Endothelial cell of umbilical vein (primary cell): ENCODE data around the gene SCRN3. TPM values are rescaled to one million over a fixed set of nuclear protein-coding genes. Genes with fewer than 3 reads are reported as not detected.

Experiments
- BruUV-seq: library from RNA; stranded (reverse); fragments of 400-500 nt; replicated peaks from 2 replicates; lab custom pipeline; 2021; lab: Mats Ljungman, UMichigan
- CTCF ChIA-PET: fragments of 300-600, 350-600 bp; sonication (Branson Sonifier 250); formaldehyde crosslinking; loops from one replicate; lab custom pipeline; 2021; ENCODE audit warnings: antibody characterized with exemption, inconsistent platforms; lab: Charles Lee
- POLR2A ChIA-PET: fragments of 300-600, 350-600 bp; sonication (Branson Sonifier 250); formaldehyde crosslinking; loops from one replicate; lab custom pipeline; 2021; ENCODE audit warnings: antibody characterized with exemption, inconsistent platforms; lab: Charles Lee
- DNase-seq: peaks from one replicate; pipeline ENCODE4 v3.0.0-alpha.2; 2011; ENCODE audit warnings: low read depth, low spot score
- FAIRE-seq: peaks from 2 replicates; lab custom pipeline; 2011; peaks lifted over from hg19 to GRCh38; lab: Jason Lieb, UNC
- H2AFZ ChIP-seq: 2 replicates; pipeline ENCODE4 v1.6.0; 2012; ENCODE audit warnings: low read depth, low read length, control low read depth, inconsistent platforms
- H3K27ac ChIP-seq: 2 replicates; pipeline ENCODE4 v1.5.1; 2011; ENCODE audit warnings: low read depth, mild to moderate bottlenecking, control low read depth, low read length, moderate library complexity; ENCODE audit not compliant: insufficient read depth
- H3K27me3 ChIP-seq, 2 experiments: 2 replicates each; pipeline versions ENCODE4 v1.6.0 to v1.6.1; 2011; ENCODE audit warnings: low read length in 2 of 2, mixed read lengths in 1 of 2; ENCODE audit not compliant: control insufficient read depth in 2 of 2, insufficient read depth in 2 of 2
- H3K36me3 ChIP-seq, 2 experiments: 2 replicates in 1 of 2; 3 replicates in 1 of 2; pipeline ENCODE4 v1.5.1; 2011; ENCODE audit warnings: low read length in 2 of 2, mild to moderate bottlenecking in 1 of 2, moderate library complexity in 1 of 2; ENCODE audit not compliant: control insufficient read depth in 2 of 2, insufficient read depth in 2 of 2; ENCODE audit errors: extremely low read depth in 1 of 2
- H3K4me1 ChIP-seq: 3 replicates; pipeline ENCODE4 v1.5.1; 2011; ENCODE audit warnings: mild to moderate bottlenecking, low read length; ENCODE audit not compliant: control insufficient read depth, insufficient read depth; ENCODE audit errors: extremely low read depth
- H3K4me2 ChIP-seq: 2 replicates; pipeline ENCODE4 v1.6.1; 2011; ENCODE audit warnings: low read length, control low read depth, mixed read lengths; ENCODE audit not compliant: insufficient read depth
- H3K4me3 ChIP-seq, 3 experiments: fragments of 200-600 bp in 1 of 3; sonication (generic), shearing (Covaris generic) in 1 of 3; replicated peaks in 1 of 3; 2 replicates each; pipeline ENCODE4 v1.5.1; 2011 to 2016; ENCODE audit warnings: control low read depth in 3 of 3, low read length in 3 of 3, mild to moderate bottlenecking in 2 of 3, inconsistent platforms in 1 of 3, low read depth in 1 of 3, moderate library complexity in 1 of 3; ENCODE audit not compliant: insufficient read depth in 1 of 3
- H3K79me2 ChIP-seq: 2 replicates; pipeline ENCODE4 v1.6.0; 2012; ENCODE audit warnings: low read length, inconsistent platforms; ENCODE audit not compliant: control insufficient read depth, insufficient read depth
- H3K9ac ChIP-seq: replicated peaks from 2 replicates; pipeline ENCODE3; 2011; ENCODE audit warnings: low read length, control low read depth; ENCODE audit not compliant: insufficient read depth; ENCODE audit errors: extremely low read depth
- H3K9me1 ChIP-seq: replicated peaks from 3 replicates; pipeline ENCODE4 v1.6.0; 2011; ENCODE audit warnings: mild to moderate bottlenecking, low read length; ENCODE audit not compliant: control insufficient read depth, insufficient read depth; ENCODE audit errors: extremely low read depth
- H3K9me3 ChIP-seq: replicated peaks from 2 replicates; pipeline ENCODE4 v1.5.1; 2012; ENCODE audit warnings: low read length, inconsistent platforms; ENCODE audit not compliant: control insufficient read depth, insufficient read depth
- H4K20me1 ChIP-seq: replicated peaks from 2 replicates; pipeline ENCODE3; 2011; ENCODE audit warnings: mild to moderate bottlenecking, low read length; ENCODE audit not compliant: control insufficient read depth, insufficient read depth; ENCODE audit errors: extremely low read depth
- EZH2 ChIP-seq: IDR thresholded peaks from 2 replicates; pipeline ENCODE4 v1.6.1; 2012; ENCODE audit warnings: borderline replicate concordance, low read depth, mild to moderate bottlenecking, moderate library complexity, low read length, inconsistent platforms; ENCODE audit not compliant: severe bottlenecking
- FOS ChIP-seq: IDR thresholded peaks from 2 replicates; pipeline ENCODE4 v1.6.1; 2011; ENCODE audit warnings: mild to moderate bottlenecking, low read length, moderate library complexity, borderline replicate concordance; ENCODE audit not compliant: insufficient read depth
- GATA2 ChIP-seq: IDR thresholded peaks from 2 replicates; pipeline ENCODE4 v1.7.0; 2011; ENCODE audit warnings: low read depth, mild to moderate bottlenecking, moderate library complexity, mixed read lengths, low read length; ENCODE audit not compliant: insufficient read length, insufficient read depth
- JUN ChIP-seq: IDR thresholded peaks from 2 replicates; pipeline ENCODE4 v1.6.1; 2011; ENCODE audit warnings: borderline replicate concordance, low read depth; ENCODE audit not compliant: insufficient read length, insufficient read depth
- MAX ChIP-seq: IDR thresholded peaks from 2 replicates; pipeline ENCODE4 v1.6.1; 2011; ENCODE audit not compliant: insufficient read depth, insufficient read length
- MYC ChIP-seq: IDR thresholded peaks from one replicate; pipeline ENCODE4 v1.6.1; 2011; ENCODE audit warnings: mild to moderate bottlenecking, low read depth, low read length
- POLR2AphosphoS5 ChIP-seq: IDR thresholded peaks from 2 replicates; pipeline ENCODE4 v1.6.1; 2012; ENCODE audit warnings: low read depth, mild to moderate bottlenecking, control low read depth, low read length, moderate library complexity; ENCODE audit not compliant: insufficient read depth
- dilution Hi-C: fragments of 300-500 bp; cut with MboI; formaldehyde crosslinking; loops from one replicate; pipeline ENCODE4 v1.15.0; 2019; ENCODE audit warnings: low sequenced_read_pairs; ENCODE audit not compliant: extremely low pct_ligation_motif_present
- intact Hi-C: fragments of 100-400 bp; cut with micrococcal nuclease; formaldehyde crosslinking; loops from one replicate; pipeline ENCODE4 v1.10.0; 2022
- polyA plus RNA-seq, 4 experiments: library from polyadenylated mRNA; depleted of rRNA in 3 of 4; stranded (reverse) in 3 of 4; unstranded in 1 of 4; fragments of >200 nt; gene quantifications; 2 replicates each; pipeline versions ENCODE4 v1.2.1 to v1.2.3, GENCODE V29; 2011 to 2012; ENCODE audit warnings: missing spikeins in 1 of 4
- total RNA-seq: library from RNA; stranded (reverse); gene quantifications from 2 replicates; pipeline ENCODE4 v1.2.3, GENCODE V29; 2021

Gene SCRN3
- total and polyA plus RNA-seq, 2 donors (not counting 3 experiments of a cell fraction or from before 2014, with no cell fraction given), result 10.7 to 24.0 TPM

GRCh38 chr2:174350593-174351181, 44.8 kb upstream of the SCRN3 start:
- peaks cover 0 to 3% of the 10 kb centered on the region in 2 experiments for H3K36me3 ChIP-seq
- intact Hi-C loops (no loop called here), dilution Hi-C loops (no loop called here)
- H3K27ac ChIP-seq, result no peak overlapping the region
- POLR2A ChIA-PET, result interaction anchor here (0.5 kb wide), 1 partner anchor 973 kb away, joined by 3 read pairs; no protein-coding TSS in a partner anchor
- H3K9me3 ChIP-seq, result no peaks in the 10 kb centered on the region
- H3K27me3 ChIP-seq, result no peaks in the 10 kb centered on the region
- no peak overlapping the region for H3K9ac ChIP-seq
- no peak for FAIRE-seq
- no peaks in the 10 kb centered on the region for H3K79me2 ChIP-seq
- H3K4me3 ChIP-seq, result no peak overlapping the region
- H4K20me1 ChIP-seq, result no peaks in the 10 kb centered on the region
- no peak overlapping the region for H3K4me2 ChIP-seq
- CTCF ChIA-PET, result interaction anchor here (0.8 to 1.9 kb wide), 18 partner anchors 8 to 1323 kb away, joined by 3 to 10 read pairs (median 4); partner anchors contain the start of gene SCRN3
- H3K9me1 ChIP-seq, result no peaks in the 10 kb centered on the region
- DNase-seq, result no peak
- BruUV-seq, result no TSS peak
- H3K4me1 ChIP-seq, result no peaks in the 10 kb centered on the region
- no peak overlapping the region for H2AFZ ChIP-seq
- TF ChIP-seq JUN, result no peak

GRCh38 chr2:174353004-174353403, 42.5 kb upstream of the SCRN3 start:
- Histone ChIP-seq H3K4me1 (no peaks in the 10 kb centered on the region), H2AFZ (no peak overlapping the region), H3K9me3 (no peaks in the 10 kb centered on the region), H3K4me2 (no peak overlapping the region), H3K9ac (no peak overlapping the region), H3K4me3 (no peak overlapping the region), H3K79me2 (no peaks in the 10 kb centered on the region), H3K27me3 (no peaks in the 10 kb centered on the region), H4K20me1 (no peaks in the 10 kb centered on the region), H3K9me1 (no peaks in the 10 kb centered on the region), H3K27ac (no peak overlapping the region), H3K36me3 (peaks cover 0 to 3% of the 10 kb centered on the region in 2 experiments)
- FAIRE-seq (no peak), DNase-seq (no peak)
- POLR2A ChIA-PET, result interaction anchor here (0.6 kb wide), 1 partner anchor 14 kb away, joined by 10 read pairs; no protein-coding TSS in a partner anchor
- no TSS peak for BruUV-seq
- intact Hi-C loops, result no loop called here
- TF ChIP-seq EZH2, result no peak
- TF ChIP-seq POLR2AphosphoS5, result no peak
- TF ChIP-seq JUN, result no peak
- no peak for TF ChIP-seq MAX
- no peak for TF ChIP-seq GATA2
- no peak for TF ChIP-seq FOS
- no peak for TF ChIP-seq MYC
- dilution Hi-C loops, result no loop called here
- CTCF ChIA-PET, result no interaction called here
